IPS-18c (cell line): ENCODE results near the gene TSC22D4.
"Not testable (repeated sequence)": the region's sequence is repeated elsewhere in the genome, so short reads cannot be mapped to it uniquely, and the experiment has no call there.

Experiments used
- H3K4me3 ChIP-seq: 2 replicates; pipeline ENCODE4 v1.7.0; 2013; ENCODE audit warnings: low read depth, mild to moderate bottlenecking, low read length, moderate library complexity; ENCODE audit not compliant: insufficient read depth
- H3K9me3 ChIP-seq: one replicate; pipeline ENCODE4 v1.6.1; 2013; ENCODE audit warnings: mild to moderate bottlenecking, low read length, moderate library complexity; ENCODE audit not compliant: control insufficient read depth, insufficient read depth

TSC22D4 gene

GRCh38 chr7:100504031-100504430 is 25.0 kb upstream of the TSC22D4 start:
- H3K4me3 ChIP-seq, H3K9me3 ChIP-seq: not testable (repeated sequence)

DNA sequence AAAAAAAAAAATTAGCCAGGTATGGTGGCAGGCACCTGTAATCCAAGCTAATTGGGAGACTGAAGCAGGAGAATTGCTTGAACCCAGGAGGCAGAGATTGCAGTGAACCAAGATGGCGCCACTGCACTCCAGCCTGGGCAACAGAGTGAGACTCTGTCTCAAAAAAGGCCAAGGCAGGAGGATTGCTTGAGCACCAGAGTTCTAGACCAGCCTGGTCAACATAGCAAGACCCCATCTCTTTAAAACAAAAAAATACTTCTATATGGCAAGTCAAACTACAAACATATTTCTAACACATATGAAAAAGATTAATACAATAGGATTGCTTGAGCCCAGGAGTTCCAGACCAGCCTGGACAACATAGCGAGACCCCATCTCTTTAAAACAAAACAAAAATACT is 21.7 kb upstream of the TSC22D4 start:
- not testable (repeated sequence) for H3K9me3 ChIP-seq, H3K4me3 ChIP-seq

- H3K4me3 ChIP-seq, result no peak overlapping the region
- H3K9me3 ChIP-seq, result no peaks in the 10 kb centered on the region
Observed at GRCh38 chr7:100496509-100496908, 17.5 kb upstream of the TSC22D4 start.

- Histone ChIP-seq H3K4me3 (peak overlapping the region; percentile 49), H3K9me3 (no peaks in the 10 kb centered on the region)
Observed at GRCh38 chr7:100493476-100494264, 14.7 kb upstream of the TSC22D4 start.

DNA sequence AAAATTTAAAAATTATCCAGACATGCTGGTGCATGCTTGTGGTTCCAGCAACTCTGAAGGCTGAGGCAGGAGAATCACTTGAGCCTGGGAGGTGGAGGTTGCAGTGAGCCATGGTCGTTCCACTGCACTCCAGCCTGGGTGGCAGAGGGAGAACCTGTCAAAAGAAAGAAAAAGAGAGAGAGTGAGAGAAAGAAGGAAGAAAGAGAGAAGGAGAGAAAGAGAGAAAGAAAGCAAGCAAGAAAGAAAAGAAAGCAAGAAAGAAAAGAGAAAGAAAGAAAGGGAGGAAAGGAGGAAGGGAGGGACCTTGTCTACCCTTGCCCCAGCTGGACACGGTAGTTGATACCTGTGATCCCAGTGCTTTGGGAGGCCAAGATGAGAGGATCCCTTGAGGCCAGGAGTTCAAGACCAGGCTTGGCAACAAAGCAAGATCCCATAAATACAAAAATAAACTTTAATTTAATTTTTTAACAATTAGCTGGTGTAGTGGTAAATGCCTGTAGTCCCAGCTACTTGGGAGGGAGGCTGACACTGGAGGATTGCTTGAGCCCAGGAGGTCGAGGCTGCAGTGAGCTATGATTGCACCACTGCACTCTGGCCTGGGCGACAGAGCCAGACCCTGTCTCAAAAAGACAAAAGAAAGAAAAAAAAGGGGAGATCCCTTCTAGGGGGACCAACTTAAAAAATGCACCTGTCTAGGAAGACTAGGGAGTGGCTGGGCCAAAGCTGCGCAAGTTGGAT is 13.9 kb upstream of the TSC22D4 start:
- no peaks in the 10 kb centered on the region for H3K9me3 ChIP-seq
- peak overlapping the region; percentile 49; the same call in 1 of the 2 replicates for H3K4me3 ChIP-seq

DNA sequence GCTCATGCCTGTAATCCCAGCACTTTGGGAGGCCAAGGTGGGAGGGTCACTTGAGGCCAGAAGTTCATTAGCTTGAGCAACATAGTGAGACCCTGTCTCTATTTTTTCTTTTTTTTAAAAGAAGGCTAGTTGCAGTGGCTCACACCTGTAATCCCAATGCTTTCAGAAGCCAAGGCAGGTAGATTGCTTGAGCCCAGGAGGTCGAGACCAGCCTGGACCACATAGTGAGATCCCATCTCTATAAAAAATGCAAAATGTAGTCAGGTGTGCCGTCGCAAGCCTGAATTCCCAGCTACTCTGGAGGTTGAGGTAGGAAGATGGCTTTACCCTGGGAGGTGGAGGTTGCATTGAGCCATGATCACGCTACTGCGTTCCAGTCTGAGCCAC is 12.2 kb upstream of the TSC22D4 start:
- Histone ChIP-seq H3K4me3 (no peak overlapping the region), H3K9me3 (no peaks in the 10 kb centered on the region)

DNA sequence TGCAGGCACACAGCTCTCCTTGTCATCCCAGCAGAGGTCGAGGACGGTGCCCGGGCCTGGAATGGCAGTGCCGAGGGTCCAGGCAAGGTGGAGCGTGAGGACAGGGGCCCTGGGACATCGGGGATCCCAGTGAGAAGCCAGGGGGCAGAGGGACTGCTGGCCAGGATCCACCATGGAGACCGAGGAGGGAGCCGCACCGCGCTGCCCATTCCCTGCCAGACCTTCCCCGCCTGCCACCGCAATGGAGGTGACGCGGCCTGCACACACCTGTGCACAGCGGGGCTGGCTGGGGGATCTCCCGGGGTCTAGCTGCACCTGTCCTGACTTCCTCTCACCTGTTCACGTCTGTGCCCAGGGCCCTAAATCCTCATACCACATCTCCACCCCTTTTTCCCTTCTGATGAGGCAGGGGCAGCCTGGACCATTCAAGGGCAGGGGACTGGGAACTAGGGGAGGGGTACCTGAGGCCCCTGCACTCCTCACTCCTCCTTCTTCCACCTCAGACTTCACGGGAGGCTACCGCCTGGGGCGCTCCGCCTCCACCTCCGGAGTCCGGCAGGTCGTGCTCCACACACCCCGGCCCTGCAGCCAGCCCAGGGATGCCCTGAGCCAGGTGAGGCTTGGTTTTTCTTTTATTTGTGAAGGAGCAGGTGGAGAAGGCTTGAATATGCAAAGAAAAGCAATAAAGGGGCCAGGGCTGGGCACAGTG is 11.6 kb upstream of the TSC22D4 start:
- Histone ChIP-seq H3K4me3 (no peak overlapping the region; the same call in 1 of the 2 replicates), H3K9me3 (no peaks in the 10 kb centered on the region)

DNA sequence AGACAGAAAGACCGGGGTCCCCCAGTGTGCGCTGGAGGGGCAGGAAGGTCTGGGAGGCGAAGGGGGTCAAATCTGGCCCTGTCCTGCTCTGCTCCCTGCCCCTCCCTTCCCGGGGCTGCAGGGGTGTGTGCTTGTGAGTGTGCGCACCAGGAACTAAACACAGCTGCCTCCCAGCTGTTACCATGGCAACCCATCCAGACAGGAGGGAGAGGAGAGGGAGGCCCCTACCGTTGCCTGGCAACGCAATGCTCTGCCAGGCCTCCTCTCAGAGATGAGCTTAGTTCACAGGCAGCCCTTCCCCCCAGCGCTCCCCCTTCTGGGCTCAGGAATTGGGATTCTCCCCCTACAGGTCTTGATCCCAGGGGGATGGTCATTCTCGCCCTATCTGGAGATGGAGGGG is 10.8 kb upstream of the TSC22D4 start:
- Histone ChIP-seq H3K9me3 (no peaks in the 10 kb centered on the region), H3K4me3 (no peak overlapping the region)

DNA sequence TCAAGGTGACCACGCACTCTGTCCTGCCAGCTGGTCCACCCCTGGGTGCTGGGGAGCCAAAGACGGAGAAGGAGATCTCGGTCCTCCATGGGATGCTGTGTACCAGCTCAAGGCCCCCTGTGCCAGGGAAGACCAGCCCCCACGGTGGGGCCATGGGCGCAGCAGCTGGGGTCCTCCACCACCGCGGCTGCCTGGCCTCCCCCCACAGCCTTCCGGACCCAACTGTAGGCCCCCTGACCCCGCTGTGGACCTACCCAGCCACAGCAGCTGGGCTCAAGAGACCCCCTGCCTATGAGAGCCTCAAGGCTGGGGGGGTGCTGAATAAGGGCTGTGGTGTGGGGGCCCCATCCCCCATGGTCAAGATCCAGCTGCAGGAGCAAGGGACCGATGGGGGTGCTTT is 10.1 kb upstream of the TSC22D4 start:
- H3K4me3 ChIP-seq, result no peak overlapping the region

DNA sequence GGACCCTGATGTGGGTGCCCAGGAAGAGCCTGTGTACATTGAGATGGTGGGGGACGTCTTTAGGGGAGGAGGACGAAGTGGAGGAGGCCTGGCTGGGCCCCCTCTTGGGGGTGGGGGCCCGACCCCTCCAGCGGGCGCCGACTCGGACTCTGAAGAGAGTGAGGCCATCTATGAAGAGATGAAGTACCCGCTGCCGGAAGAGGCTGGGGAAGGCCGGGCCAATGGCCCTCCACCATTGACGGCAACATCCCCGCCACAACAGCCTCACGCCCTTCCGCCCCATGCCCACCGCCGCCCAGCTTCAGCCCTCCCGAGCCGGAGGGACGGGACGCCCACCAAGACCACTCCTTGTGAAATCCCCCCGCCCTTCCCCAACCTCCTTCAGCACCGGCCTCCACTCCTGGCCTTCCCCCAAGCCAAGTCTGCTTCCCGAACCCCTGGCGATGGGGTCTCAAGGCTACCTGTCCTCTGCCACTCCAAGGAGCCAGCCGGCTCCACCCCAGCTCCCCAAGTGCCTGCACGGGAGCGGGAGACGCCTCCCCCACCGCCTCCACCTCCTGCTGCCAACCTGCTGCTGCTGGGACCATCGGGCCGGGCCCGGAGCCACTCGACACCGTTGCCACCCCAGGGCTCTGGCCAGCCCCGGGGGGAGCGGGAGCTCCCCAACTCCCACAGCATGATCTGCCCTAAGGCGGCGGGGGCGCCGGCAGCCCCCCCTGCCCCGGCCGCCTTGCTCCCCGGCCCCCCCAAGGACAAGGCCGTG is 9.5 kb upstream of the TSC22D4 start:
- Histone ChIP-seq H3K9me3 (no peaks in the 10 kb centered on the region), H3K4me3 (no peak overlapping the region)

More for the DNA sequence above, 10.1 kb upstream of the TSC22D4 start:
- H3K9me3 ChIP-seq, result no peaks in the 10 kb centered on the region

GRCh38 chr7:100486753-100487446 is 7.9 kb upstream of the TSC22D4 start:
- H3K9me3 ChIP-seq, result no peaks in the 10 kb centered on the region

DNA sequence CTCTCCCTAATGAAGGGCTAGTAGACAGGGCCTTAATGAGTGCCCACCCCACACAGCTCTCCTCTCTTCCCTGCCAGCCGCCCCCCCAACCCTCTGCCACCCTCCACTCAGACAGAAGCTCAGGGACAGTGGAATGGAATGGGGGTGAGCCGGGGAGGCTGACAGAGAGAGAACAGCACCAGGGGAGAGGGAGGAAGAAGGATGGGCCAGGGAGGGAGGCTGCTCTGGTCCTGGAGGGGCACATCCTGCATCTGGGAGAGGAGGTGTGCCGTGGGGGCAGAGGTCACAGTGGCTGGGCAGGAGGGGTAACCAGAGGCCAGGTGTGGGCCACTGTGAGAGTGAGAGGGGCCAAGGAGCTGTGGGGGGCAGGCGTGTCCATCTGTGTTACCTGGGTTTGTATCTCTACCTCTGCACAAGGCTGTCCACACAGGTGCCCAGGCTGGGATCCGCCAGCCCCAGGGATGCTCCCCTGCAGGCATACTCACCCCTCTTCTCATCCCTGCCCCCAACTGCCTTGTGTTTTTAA is 7.2 kb upstream of the TSC22D4 start:
- no peak overlapping the region for H3K4me3 ChIP-seq
- H3K9me3 ChIP-seq, result no peaks in the 10 kb centered on the region

More at GRCh38 chr7:100486753-100487446, 7.9 kb upstream of the TSC22D4 start:
- no peak overlapping the region; the same call in 1 of the 2 replicates for H3K4me3 ChIP-seq

DNA sequence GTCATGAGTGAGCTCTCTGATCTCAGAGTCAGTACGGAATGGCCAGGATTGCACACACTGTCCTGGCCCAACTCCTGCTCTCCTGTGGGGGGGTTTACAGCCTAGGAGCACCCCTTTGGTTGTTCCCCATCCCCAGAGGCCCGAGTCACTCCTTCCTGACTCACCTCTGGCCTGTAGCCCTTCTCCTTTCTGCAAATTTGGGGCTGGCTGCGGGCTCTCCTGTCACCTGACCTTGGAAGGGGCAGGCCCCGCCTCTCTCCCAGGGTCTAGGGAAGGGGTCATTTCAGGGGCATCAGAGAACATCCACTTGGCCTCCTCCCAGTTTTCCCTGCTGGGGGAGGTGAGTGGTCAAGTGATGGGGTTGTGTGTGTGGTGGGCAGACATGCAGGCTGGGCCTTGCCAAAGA is 6.5 kb upstream of the TSC22D4 start:
- Histone ChIP-seq H3K9me3 (no peaks in the 10 kb centered on the region), H3K4me3 (no peak overlapping the region)

DNA sequence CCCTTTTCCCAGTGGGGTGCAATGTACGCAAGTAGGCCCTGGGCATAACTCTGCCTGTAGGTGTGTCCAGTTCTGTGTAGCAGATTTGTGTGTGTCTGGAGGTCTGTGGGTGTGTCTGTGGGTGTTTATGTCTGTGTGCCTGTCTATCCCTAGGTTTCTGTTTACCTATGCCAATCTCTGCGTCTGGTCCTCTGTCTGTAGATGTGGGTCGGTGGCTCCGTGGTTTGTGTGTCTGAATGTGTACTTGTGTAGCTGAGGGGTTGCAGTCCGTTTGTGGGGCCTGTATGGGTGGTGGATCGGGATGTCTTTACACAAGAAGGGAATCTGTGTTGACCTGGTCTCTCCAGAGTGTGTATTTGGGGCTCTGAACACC is 5.6 kb upstream of the TSC22D4 start:
- H3K9me3 ChIP-seq, result no peaks in the 10 kb centered on the region
- H3K4me3 ChIP-seq, result peak overlapping the region; percentile 76

DNA sequence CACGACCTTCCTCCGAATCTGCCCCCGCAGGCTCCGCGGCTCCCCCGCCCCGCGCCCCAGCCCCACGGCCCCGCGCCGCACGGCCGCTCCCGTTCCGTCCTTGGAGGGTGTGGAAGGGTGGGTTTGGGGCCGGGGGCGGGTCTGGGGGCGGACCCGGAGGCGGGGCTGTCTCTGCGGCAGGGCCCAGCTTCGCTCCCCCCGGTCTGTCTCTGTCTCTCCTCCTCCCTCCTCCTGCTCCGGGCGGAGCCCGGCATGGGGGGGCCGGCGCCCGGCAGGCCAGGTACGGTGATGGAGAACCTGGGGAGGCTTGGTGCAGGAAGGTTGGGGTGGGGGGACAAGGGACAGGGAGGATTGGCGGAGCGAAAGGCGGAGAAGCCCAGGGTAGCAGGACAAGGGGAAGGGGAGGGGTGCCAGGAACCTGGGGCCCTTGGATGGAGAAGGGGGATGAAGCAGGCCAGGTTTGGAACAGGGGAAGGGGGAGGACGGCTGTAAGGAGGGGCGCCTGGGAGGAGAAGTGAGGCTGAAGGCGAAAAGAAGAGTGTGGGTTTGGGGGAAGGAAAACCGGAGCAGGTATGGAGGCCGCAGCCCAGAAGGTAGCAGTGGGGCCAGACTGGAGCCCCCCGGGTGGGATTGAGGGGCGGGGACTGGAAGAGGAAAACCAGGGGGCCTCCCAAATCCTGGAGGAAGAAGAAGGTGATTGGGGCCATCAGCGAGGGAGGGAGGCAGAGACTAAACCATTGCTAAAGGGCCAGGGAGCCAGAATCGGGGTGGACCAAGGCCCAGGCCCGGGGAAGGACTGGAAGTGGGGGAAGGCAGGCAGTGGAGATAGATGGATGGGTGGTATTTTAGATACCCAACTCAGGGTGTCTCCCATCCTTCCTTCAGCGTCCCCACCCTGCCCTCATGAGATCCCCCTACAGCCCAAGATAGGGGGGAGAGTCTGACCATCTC is 5.0 kb upstream of the TSC22D4 start, which contains the start of gene NYAP1:
Gene NYAP1 (plus strand): TSS at position 206 of the 951 bp plus-strand sequence. CDS start 1,385 bp downstream, outside the sequence.
- Histone ChIP-seq H3K9me3 (no peaks in the 10 kb centered on the region), H3K4me3 (peak within 1 kb of the TSS; percentile 76)
